ENCODE data around the gene SLC28A3. TPM values are rescaled to one million over a fixed set of nuclear protein-coding genes. Genes with fewer than 3 reads are reported as not detected.

SLC28A3 gene
- total RNA-seq, 1 donor from 2014 or later = 0.15 TPM

DNA sequence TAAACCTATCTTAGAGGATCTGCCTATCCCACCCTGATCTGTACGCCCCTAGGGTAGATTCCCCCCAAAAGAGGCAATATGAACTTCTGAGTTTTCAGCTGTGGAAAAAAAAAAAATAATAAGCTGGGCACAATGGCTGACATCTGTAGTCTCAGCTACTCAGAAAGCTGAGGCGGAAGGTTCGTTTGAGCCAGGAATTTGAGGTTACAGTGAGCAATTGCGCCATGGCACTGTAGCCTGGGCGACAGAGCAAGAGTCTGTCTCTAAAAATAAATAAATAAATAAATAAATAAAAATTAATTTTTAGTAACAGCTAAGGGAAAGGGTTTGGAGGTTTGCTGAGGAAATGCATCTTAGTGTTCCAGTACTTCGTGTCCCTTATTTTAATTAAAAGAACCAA, 21.1 kb upstream of the SLC28A3 start:
- Histone ChIP-seq H3K4me3 (no peak overlapping the region), H3K9me3 (no peaks in the 10 kb centered on the region), H3K27me3 (ENCODE audit: low read depth) (no peaks in the 10 kb centered on the region), H3K27ac (no peak overlapping the region), H3K4me1 (no peaks in the 10 kb centered on the region), H3K36me3 (no peaks in the 10 kb centered on the region)
- ATAC-seq (no peak), DNase-seq (no peak)
- intact Hi-C loops (cut with DNase I) = no loop called here
- TF ChIP-seq, protein P1, sequence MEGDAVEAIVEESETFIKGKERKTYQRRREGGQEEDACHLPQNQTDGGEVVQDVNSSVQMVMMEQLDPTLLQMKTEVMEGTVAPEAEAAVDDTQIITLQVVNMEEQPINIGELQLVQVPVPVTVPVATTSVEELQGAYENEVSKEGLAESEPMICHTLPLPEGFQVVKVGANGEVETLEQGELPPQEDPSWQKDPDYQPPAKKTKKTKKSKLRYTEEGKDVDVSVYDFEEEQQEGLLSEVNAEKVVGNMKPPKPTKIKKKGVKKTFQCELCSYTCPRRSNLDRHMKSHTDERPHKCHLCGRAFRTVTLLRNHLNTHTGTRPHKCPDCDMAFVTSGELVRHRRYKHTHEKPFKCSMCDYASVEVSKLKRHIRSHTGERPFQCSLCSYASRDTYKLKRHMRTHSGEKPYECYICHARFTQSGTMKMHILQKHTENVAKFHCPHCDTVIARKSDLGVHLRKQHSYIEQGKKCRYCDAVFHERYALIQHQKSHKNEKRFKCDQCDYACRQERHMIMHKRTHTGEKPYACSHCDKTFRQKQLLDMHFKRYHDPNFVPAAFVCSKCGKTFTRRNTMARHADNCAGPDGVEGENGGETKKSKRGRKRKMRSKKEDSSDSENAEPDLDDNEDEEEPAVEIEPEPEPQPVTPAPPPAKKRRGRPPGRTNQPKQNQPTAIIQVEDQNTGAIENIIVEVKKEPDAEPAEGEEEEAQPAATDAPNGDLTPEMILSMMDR (IDR thresholded peaks at IDR 0.05) = no peak

DNA sequence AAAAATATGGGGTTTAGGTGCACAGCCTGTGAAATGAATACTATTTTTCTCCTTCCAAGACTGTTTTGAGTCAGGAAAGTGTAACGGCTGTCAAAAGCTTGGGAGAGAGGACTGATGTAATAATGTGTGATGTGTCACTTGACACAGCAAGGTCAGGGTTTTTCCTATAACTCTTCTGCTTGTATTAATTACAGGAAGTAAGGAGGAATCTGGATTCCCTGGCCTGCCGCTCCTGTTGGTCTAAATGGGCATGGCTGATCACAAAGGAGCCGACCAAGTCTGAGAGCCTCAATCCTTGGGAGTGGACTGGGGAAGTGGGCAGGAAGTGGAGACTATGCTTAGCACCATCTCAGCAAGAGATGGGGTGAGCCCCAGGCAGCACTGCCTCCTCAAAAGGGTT, 16.7 kb upstream of the SLC28A3 start:
- no peaks in the 10 kb centered on the region for H3K36me3 ChIP-seq
- TF ChIP-seq, protein P1 (IDR thresholded peaks at IDR 0.05) = no peak
- DNase-seq (no peak), ATAC-seq (no peak)
- intact Hi-C loops (cut with DNase I) = no loop called here
- no peaks in the 10 kb centered on the region for H3K27me3 ChIP-seq (ENCODE audit: low read depth)
- no peaks in the 10 kb centered on the region for H3K9me3 ChIP-seq
- no peak overlapping the region for H3K4me3 ChIP-seq
- H3K4me1 ChIP-seq = no peaks in the 10 kb centered on the region
- no peak overlapping the region for H3K27ac ChIP-seq

DNA sequence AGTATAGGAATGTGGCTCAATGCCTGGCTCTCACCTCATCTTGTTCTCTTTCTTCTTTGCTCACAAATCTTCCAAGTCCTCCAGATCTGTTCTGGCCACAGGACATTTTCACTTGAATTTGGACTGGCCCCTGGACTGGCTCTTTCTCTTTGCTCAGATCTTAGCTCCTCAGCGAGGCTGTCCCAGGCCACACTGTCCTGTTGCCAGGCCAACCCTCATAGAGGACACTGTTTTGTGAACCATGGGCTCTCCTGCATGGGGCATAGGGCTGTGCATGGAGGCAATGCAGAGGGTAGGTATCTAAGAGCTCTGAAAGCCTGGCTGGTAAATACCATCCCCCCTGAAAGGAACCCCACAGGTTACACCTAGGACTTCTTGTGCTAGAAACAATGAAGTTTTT, 13.5 kb upstream of the SLC28A3 start:
- intact Hi-C loops (cut with DNase I) = no loop called here

DNA sequence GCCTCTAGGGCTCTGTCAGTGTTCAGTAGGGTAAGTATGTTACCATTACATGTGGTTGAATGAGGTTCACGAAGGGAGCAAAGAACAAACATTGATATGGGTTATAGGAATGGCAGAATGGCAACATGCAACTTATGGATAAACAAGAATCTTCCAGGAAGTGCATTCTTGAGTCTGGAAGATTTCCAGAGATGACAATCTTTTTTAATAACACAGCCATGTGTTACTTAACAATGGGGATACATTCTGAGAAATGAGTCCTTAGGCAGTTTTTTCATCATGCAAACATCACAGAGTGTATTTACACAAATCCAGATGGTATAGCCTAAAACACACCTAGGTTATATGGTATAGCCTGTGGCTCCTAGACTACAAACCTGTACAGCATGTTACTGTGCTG, 9.1 kb upstream of the SLC28A3 start:
- TF ChIP-seq, protein P1 (IDR thresholded peaks at IDR 0.05) = no peak
- Histone ChIP-seq H3K4me1 (no peaks in the 10 kb centered on the region), H3K27ac (no peak overlapping the region), H3K9me3 (no peaks in the 10 kb centered on the region), H3K27me3 (ENCODE audit: low read depth) (no peaks in the 10 kb centered on the region), H3K36me3 (no peaks in the 10 kb centered on the region), H3K4me3 (no peak overlapping the region)
- intact Hi-C loops (cut with DNase I) = no loop called here
- DNase-seq (no peak), ATAC-seq (no peak)

More for the DNA sequence above, 13.5 kb upstream of the SLC28A3 start:
- DNase-seq (no peak), ATAC-seq (no peak)
- TF ChIP-seq, protein P1 (IDR thresholded peaks at IDR 0.05) = no peak
- no peaks in the 10 kb centered on the region for H3K4me1 ChIP-seq
- no peak overlapping the region for H3K4me3 ChIP-seq
- H3K36me3 ChIP-seq = no peaks in the 10 kb centered on the region
- H3K9me3 ChIP-seq = no peaks in the 10 kb centered on the region
- H3K27me3 ChIP-seq (ENCODE audit: low read depth) = no peaks in the 10 kb centered on the region
- no peak overlapping the region for H3K27ac ChIP-seq

DNA sequence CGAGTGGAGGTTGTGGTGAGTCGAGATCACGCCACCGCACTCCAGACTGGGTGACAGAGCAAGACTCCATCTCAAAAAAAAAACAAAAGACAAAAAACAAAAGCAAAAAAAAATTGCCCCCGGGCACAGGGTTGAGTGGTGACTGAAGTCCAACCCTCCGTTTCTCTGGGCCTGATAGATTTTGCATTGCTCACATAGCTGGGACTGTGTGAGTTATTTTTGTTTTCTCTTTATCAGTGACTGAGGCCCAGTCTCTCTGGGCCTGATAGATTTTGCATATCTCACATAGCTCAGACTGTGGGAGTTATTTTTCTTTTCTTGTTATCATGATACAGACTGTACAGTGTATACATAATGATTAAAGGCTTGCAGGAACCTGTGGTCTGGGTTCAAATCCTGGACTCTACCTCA, 2.6 kb upstream of the SLC28A3 start:
- no peak for ATAC-seq
- no peaks in the 10 kb centered on the region for H3K9me3 ChIP-seq
- TF ChIP-seq, protein P1 (IDR thresholded peaks at IDR 0.05) = no peak
- intact Hi-C loops (cut with DNase I) = no loop called here
- H3K4me3 ChIP-seq = no peak overlapping the region
- no peak for DNase-seq
- no peaks in the 10 kb centered on the region for H3K36me3 ChIP-seq
- H3K4me1 ChIP-seq = no peaks in the 10 kb centered on the region
- H3K27ac ChIP-seq = no peak overlapping the region
- H3K27me3 ChIP-seq (ENCODE audit: low read depth) = no peaks in the 10 kb centered on the region

DNA sequence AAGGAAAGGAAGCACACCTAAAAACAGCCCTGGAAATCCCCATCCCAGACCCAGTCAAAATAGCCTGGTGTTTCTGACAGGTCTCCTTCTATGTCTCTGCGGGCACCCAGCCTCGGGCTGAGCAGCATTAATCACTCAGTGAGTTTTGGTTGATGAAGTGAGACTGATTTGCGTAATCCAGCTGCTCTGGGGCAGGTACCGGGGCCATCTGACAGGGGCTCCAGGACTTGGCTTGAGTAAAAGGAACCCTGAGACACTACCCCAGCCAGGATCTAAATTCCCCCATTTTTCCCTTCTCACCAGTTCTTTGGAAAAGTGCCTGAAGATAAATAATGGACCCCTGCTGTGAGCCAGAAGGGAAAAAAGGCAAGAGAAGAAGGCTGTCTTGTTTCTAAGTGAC, 596 bp downstream of the SLC28A3 start:
- no peaks in the 10 kb centered on the region for H3K27me3 ChIP-seq (ENCODE audit: low read depth)
- H3K4me1 ChIP-seq = no peaks in the 10 kb centered on the region
- intact Hi-C loops (cut with DNase I) = no loop called here
- no peaks in the 10 kb centered on the region for H3K36me3 ChIP-seq
- no peak overlapping the region for H3K4me3 ChIP-seq
- TF ChIP-seq, protein P1 (IDR thresholded peaks at IDR 0.05) = no peak
- DNase-seq (no peak), ATAC-seq (no peak)
- H3K9me3 ChIP-seq = no peaks in the 10 kb centered on the region
- H3K27ac ChIP-seq = no peak overlapping the region

Data from lower lobe of right lung (tissue), 2 donors.